ENCODE measurements around the gene SMAD7.

DNA sequence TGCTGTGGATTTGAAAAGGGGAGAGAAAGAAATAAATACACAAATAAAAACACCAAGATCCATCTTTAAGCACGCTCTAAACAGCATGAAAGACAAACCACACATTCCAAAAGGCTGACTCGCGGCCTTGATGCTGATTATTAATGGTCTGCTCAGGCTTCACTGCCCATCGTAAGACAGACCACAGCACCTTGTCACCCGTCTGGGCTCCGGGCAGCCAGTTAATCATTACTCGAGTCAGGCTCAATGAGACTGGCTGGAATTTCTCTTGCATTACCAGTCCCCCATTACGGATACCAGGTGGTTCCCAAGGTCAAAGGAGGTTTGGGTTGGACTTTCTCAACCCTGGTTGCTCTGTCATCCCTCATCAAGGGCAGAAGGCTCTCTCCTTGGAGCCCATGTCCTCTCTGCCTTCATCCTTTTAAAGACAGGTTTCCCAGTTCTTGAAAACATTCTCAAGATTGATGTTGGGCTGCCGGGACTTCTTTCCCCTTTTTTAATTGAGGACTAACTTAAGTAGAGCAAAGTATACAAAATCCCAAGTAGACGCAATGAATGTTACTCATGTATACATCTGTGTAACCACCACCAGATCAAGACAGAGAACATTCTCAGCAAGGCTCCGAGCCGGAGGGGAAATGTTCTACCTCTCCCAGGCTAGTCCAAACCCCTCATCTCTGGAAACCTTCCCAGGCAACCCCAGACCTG is 8.1 kb downstream of the SMAD7 start:
- TF ChIP-seq, protein P1, sequence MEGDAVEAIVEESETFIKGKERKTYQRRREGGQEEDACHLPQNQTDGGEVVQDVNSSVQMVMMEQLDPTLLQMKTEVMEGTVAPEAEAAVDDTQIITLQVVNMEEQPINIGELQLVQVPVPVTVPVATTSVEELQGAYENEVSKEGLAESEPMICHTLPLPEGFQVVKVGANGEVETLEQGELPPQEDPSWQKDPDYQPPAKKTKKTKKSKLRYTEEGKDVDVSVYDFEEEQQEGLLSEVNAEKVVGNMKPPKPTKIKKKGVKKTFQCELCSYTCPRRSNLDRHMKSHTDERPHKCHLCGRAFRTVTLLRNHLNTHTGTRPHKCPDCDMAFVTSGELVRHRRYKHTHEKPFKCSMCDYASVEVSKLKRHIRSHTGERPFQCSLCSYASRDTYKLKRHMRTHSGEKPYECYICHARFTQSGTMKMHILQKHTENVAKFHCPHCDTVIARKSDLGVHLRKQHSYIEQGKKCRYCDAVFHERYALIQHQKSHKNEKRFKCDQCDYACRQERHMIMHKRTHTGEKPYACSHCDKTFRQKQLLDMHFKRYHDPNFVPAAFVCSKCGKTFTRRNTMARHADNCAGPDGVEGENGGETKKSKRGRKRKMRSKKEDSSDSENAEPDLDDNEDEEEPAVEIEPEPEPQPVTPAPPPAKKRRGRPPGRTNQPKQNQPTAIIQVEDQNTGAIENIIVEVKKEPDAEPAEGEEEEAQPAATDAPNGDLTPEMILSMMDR (IDR thresholded peaks at IDR 0.05 in 4 of 5, conservative IDR thresholded peaks at IDR 0.05 in 1 of 5): no peak
- TF ChIP-seq POLR2A (IDR thresholded peaks at IDR 0.05): no peak

Data from gastrocnemius medialis (tissue), 4 donors.